ENCODE measurements around the gene FRZB. TPM values are rescaled to one million over a fixed set of nuclear protein-coding genes. Genes with fewer than 3 reads are reported as not detected.

The FRZB gene
- total and polyA plus RNA-seq, 2 of the 13 experiments (the other 11 are each of a cell fraction or from before 2014, with no cell fraction given), result 0.04 to 1.2 TPM

DNA sequence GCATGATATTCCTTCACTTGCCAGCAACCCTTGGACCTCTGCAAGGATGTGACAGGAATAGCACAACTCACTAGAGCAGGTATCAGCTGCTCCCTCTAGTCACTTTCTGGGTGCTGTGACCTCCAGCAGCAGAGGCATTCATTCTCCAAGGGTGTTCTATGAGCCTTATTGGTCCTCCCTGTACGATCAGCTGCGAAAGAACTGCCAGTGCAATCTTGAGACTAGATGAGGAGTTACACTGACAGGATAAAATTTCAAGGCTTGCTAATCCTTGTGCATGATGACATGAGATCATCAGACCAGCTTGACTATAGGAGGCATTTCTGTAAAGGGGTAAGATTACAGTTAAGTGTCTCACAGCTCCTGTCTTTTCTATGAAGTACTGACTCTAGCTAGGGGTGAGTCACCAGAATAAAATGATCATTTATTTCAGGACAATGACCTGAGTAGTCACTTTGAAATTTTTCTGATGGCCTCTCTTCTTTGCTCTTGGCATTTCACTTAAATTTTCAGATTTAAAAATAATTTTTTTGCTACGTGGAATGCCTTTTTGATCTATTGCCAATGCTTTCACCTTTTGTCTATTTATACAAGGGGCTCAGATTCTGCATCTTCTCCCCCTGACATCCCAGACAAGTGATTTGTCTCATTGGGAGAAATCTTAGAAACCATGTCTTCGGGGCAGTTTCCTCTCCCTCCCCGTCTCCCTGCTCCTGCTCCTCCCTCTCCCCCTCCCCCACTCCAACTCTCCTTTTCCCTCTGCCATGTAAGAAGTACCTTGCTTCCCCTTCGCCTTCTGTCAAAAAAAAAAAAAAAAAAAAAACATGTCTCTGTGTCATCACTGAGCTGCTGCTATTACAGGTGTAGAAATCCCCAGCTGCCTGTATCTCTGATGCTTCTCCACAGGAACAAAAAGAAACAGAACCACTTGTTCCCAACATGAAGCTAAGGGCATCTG is 49.2 kb upstream of the FRZB start (continued):
- TF ChIP-seq IKZF5 (CRISPR knock-in tag; IDR thresholded peaks at IDR 0.05) (no peak), CBX1 (IDR thresholded peaks at IDR 0.05; ENCODE audit: low read depth) (no peak), NR2F1 (CRISPR knock-in tag; IDR thresholded peaks at IDR 0.05) (no peak), NFE2L1 (CRISPR knock-in tag; IDR thresholded peaks at IDR 0.05; ENCODE audit: borderline replicate concordance) (no peak), ZBTB7A (CRISPR knock-in tag; IDR thresholded peaks at IDR 0.05) (no peak), IKZF4 (CRISPR knock-in tag; IDR thresholded peaks at IDR 0.05; ENCODE audit: borderline replicate concordance, low read depth, not compliant biosample characterization) (no peak), ARHGAP35 (CRISPR knock-in tag; IDR thresholded peaks at IDR 0.05; ENCODE audit: borderline replicate concordance) (no peak), MAX (IDR thresholded peaks at IDR 0.05) (no peak), ZNF160 (CRISPR knock-in tag; IDR thresholded peaks at IDR 0.05) (no peak)
- TF ChIP-seq, protein P1, sequence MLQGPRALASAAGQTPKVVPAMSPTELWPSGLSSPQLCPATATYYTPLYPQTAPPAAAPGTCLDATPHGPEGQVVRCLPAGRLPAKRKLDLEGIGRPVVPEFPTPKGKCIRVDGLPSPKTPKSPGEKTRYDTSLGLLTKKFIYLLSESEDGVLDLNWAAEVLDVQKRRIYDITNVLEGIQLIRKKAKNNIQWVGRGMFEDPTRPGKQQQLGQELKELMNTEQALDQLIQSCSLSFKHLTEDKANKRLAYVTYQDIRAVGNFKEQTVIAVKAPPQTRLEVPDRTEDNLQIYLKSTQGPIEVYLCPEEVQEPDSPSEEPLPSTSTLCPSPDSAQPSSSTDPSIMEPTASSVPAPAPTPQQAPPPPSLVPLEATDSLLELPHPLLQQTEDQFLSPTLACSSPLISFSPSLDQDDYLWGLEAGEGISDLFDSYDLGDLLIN (CRISPR knock-in tag; IDR thresholded peaks at IDR 0.05; ENCODE audit: borderline replicate concordance), result no peak
- TF ChIP-seq, protein P2, sequence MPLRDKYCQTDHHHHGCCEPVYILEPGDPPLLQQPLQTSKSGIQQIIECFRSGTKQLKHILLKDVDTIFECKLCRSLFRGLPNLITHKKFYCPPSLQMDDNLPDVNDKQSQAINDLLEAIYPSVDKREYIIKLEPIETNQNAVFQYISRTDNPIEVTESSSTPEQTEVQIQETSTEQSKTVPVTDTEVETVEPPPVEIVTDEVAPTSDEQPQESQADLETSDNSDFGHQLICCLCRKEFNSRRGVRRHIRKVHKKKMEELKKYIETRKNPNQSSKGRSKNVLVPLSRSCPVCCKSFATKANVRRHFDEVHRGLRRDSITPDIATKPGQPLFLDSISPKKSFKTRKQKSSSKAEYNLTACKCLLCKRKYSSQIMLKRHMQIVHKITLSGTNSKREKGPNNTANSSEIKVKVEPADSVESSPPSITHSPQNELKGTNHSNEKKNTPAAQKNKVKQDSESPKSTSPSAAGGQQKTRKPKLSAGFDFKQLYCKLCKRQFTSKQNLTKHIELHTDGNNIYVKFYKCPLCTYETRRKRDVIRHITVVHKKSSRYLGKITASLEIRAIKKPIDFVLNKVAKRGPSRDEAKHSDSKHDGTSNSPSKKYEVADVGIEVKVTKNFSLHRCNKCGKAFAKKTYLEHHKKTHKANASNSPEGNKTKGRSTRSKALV (CRISPR knock-in tag; IDR thresholded peaks at IDR 0.05), result no peak

All from HepG2 (cell line).